DND-41 (cell line): Measurements from ENCODE around the gene MYO5A.

Experiments used
- CTCF ChIP-seq: IDR thresholded peaks from 2 replicates; pipeline ENCODE4 v1.5.1; 2012; ENCODE audit warnings: borderline replicate concordance, low read length, moderate library complexity, mild to moderate bottlenecking; ENCODE audit not compliant: poor library complexity, severe bottlenecking; ENCODE audit errors: extremely low read depth
- EZH2 ChIP-seq: IDR thresholded peaks from 3 replicates; pipeline ENCODE4 v1.6.1; 2012; ENCODE audit warnings: borderline replicate concordance, low read depth, mild to moderate bottlenecking, moderate library complexity, low read length, inconsistent platforms; ENCODE audit not compliant: severe bottlenecking

GRCh38 chr15:52329987-52330386, 198.7 kb downstream of the MYO5A start:
- TF ChIP-seq EZH2 (no peak), CTCF (no peak)
